A673 (cell line): ENCODE measurements around the gene CCDC170.

ENCODE experiments used
- CTCF ChIP-seq: fragments of 300-800, 200-600 bp; sonication (generic); conservative IDR thresholded peaks from 2 replicates; pipeline ENCODE4 v1.5.1; 2017; ENCODE audit warnings: low read depth, mild to moderate bottlenecking, antibody characterized with exemption, low read length, moderate library complexity, mixed read lengths
- EZH2 ChIP-seq: fragments of 200-600 bp; sonication (generic); IDR thresholded peaks from 2 replicates; pipeline ENCODE4 v1.6.1; 2017; ENCODE audit warnings: borderline replicate concordance, low read depth, mild to moderate bottlenecking, mixed read lengths, antibody characterized with exemption, low read length; ENCODE audit not compliant: poor library complexity, severe bottlenecking

DNA sequence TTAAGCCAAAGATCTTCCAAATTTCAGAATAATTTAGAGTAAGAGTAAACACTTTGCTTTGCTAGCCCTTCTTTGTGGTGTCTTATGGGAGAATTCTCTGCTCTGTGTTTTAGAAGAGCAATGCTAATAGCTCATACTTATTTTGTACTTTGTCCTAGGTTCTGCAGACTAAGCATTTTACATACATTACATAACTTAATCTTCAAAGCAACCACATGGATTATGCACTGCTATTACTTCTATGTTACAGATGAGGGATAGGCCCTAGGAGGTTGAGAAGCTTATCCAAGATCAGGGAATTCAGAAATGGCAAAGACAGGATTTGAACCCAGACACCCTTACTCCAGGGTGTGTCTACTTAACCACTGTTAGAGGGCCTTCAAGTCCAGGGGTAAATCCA lies 9.8 kb upstream of the CCDC170 start:
- TF ChIP-seq CTCF (no peak), EZH2 (no peak)
